IMR-90 (cell line): ENCODE measurements around the gene KRABD2.

Experiments used
- CTCF ChIP-seq: conservative IDR thresholded peaks from 2 replicates; pipeline ENCODE4 v1.5.1; 2012; ENCODE audit warnings: mild to moderate bottlenecking, low read depth, low read length, improper control_type of control experiment
- MAFK ChIP-seq: IDR thresholded peaks from 2 replicates; pipeline ENCODE4 v1.6.1; 2012; ENCODE audit warnings: low read depth, low read length, improper control_type of control experiment
- MXI1 ChIP-seq: IDR thresholded peaks from 2 replicates; pipeline ENCODE4 v1.6.1; 2012; ENCODE audit warnings: low read depth, mild to moderate bottlenecking, low read length, moderate library complexity, borderline replicate concordance
- RCOR1 ChIP-seq: IDR thresholded peaks from 2 replicates; pipeline ENCODE4 v1.6.1; 2012; ENCODE audit warnings: mild to moderate bottlenecking, low read length, improper control_type of control experiment; ENCODE audit not compliant: insufficient replicate concordance
- SMC3 ChIP-seq: fragments of 150-350 bp; IDR thresholded peaks from 2 replicates; pipeline ENCODE4 v1.6.1; 2016; ENCODE audit warnings: low read depth, mild to moderate bottlenecking, antibody characterized with exemption, low read length, moderate library complexity
- USF2 ChIP-seq: fragments of 150-350 bp; IDR thresholded peaks from 2 replicates; pipeline ENCODE4 v1.6.1; 2017; ENCODE audit warnings: mild to moderate bottlenecking, antibody characterized with exemption, low read length, low read depth

GRCh38 chr17:8391711-8392110, 15.2 kb upstream of the KRABD2 start:
- TF ChIP-seq CTCF (no peak), SMC3 (no peak), USF2 (no peak), MAFK (no peak), MXI1 (no peak), RCOR1 (no peak)
